Hepatocyte (in vitro differentiated cells): Measurements from ENCODE around the gene ETV5. TPM values are rescaled to one million over a fixed set of nuclear protein-coding genes. Genes with fewer than 3 reads are reported as not detected.

Source experiments
- DNase-seq: peaks from one replicate; pipeline ENCODE4 v3.0.0-alpha.2; 2016; ENCODE audit warnings: low spot score
- H2AFZ ChIP-seq: fragments of 200-600 bp; sonication (generic); 2 replicates; pipeline ENCODE4 v1.6.0; 2016; ENCODE audit warnings: antibody characterized with exemption, mild to moderate bottlenecking
- H3K27ac ChIP-seq: fragments of 200-600 bp; sonication (generic); 2 replicates; pipeline ENCODE4 v1.5.1; 2016; ENCODE audit warnings: mild to moderate bottlenecking
- H3K27me3 ChIP-seq: fragments of 200-600 bp; sonication (generic); 2 replicates; pipeline ENCODE4 v1.6.1; 2016
- H3K36me3 ChIP-seq: fragments of 200-600 bp; sonication (generic); replicated peaks from 2 replicates; pipeline ENCODE4 v1.5.1; 2016; ENCODE audit warnings: low read depth; ENCODE audit not compliant: insufficient read depth
- H3K4me1 ChIP-seq: fragments of 200-600 bp; sonication (generic); 2 replicates; pipeline ENCODE4 v1.5.1; 2016; ENCODE audit warnings: mild to moderate bottlenecking, moderate library complexity; ENCODE audit not compliant: insufficient read depth
- H3K4me2 ChIP-seq: fragments of 200-600 bp; sonication (generic); 2 replicates; pipeline ENCODE4 v1.6.0; 2016
- H3K4me3 ChIP-seq: fragments of 200-600 bp; sonication (generic); 2 replicates; pipeline ENCODE4 v1.5.1; 2016; ENCODE audit warnings: mild to moderate bottlenecking
- H3K79me2 ChIP-seq: fragments of 200-600 bp; sonication (generic); 2 replicates; pipeline ENCODE4 v1.6.0; 2017; ENCODE audit warnings: mild to moderate bottlenecking
- H3K9me2 ChIP-seq: fragments of 200-600 bp; sonication (generic); replicated peaks from 2 replicates; pipeline ENCODE4 v1.6.0; 2017; ENCODE audit warnings: mild to moderate bottlenecking; ENCODE audit not compliant: insufficient read depth
- H3K9me3 ChIP-seq: fragments of 200-600 bp; sonication (generic); 2 replicates; pipeline ENCODE4 v1.5.1; 2016; ENCODE audit warnings: low read depth, mild to moderate bottlenecking
- H4K20me1 ChIP-seq: fragments of 200-600 bp; sonication (generic); 2 replicates; pipeline ENCODE4 v1.6.0; 2016; ENCODE audit warnings: mild to moderate bottlenecking; ENCODE audit not compliant: insufficient read depth, poor library complexity, severe bottlenecking
- EZH2 ChIP-seq: fragments of 200-600 bp; sonication (generic); IDR thresholded peaks from 2 replicates; pipeline ENCODE4 v1.6.1; 2016; ENCODE audit warnings: antibody characterized with exemption, mild to moderate bottlenecking, borderline replicate concordance
- EZH2phosphoT487 ChIP-seq: fragments of 200-600 bp; sonication (generic); IDR thresholded peaks from one replicate; pipeline ENCODE4 v1.6.1; 2018; ENCODE audit warnings: antibody characterized with exemption, mild to moderate bottlenecking, low read depth, moderate library complexity; ENCODE audit not compliant: unreplicated experiment, severe bottlenecking
- WGBS: methylation state at CpG from one replicate; pipeline ENCODE4 v1.1.6; 2016; ENCODE audit warnings: low lambda C conversion rate; ENCODE audit errors: missing lambda C conversion rate; 5-methylcytosine and 5-hydroxymethylcytosine counted together
- polyA plus RNA-seq: library from polyadenylated mRNA; unstranded; fragments of >200 nt; fragmentation: Nextera tagmentation; extraction: Ambion mirVana; gene quantifications from 2 replicates; pipeline ENCODE4 v1.2.1, GENCODE V29; 2016
- total RNA-seq: library from RNA; depleted of rRNA; stranded (reverse); fragments of >200 nt; gene quantifications from 2 replicates; pipeline ENCODE4 v1.2.3, GENCODE V29; 2014
- TF ChIP-seq, protein P1 (sequence below): fragments of 200-600 bp; sonication (generic); IDR thresholded peaks from 2 replicates; pipeline ENCODE4 v1.5.1; 2016; ENCODE audit warnings: antibody characterized with exemption, mild to moderate bottlenecking; ENCODE audit not compliant: poor library complexity

The ETV5 gene
- total and polyA plus RNA-seq, 2 experiments from 2014 or later, result 12.2 to 15.0 TPM

GRCh38 chr3:186095561-186096081 lies 13.3 kb downstream of the ETV5 start:
- H3K36me3 ChIP-seq, result no peaks in the 10 kb centered on the region
- DNase-seq, result no peak
- no peaks in the 10 kb centered on the region for H4K20me1 ChIP-seq
- H3K27me3 ChIP-seq, result no peaks in the 10 kb centered on the region
- peaks cover 26% of the 10 kb centered on the region for H3K4me1 ChIP-seq
- WGBS, result 78% methylated on average over 8 of the region's 8 CpGs
- H3K79me2 ChIP-seq, result no peaks in the 10 kb centered on the region
- H3K9me2 ChIP-seq, result no peaks in the 10 kb centered on the region
- no peak overlapping the region for H3K4me3 ChIP-seq
- no peak overlapping the region for H3K27ac ChIP-seq
- H3K9me3 ChIP-seq, result no peaks in the 10 kb centered on the region
- H3K4me2 ChIP-seq, result no peak overlapping the region
- TF ChIP-seq, protein P1, sequence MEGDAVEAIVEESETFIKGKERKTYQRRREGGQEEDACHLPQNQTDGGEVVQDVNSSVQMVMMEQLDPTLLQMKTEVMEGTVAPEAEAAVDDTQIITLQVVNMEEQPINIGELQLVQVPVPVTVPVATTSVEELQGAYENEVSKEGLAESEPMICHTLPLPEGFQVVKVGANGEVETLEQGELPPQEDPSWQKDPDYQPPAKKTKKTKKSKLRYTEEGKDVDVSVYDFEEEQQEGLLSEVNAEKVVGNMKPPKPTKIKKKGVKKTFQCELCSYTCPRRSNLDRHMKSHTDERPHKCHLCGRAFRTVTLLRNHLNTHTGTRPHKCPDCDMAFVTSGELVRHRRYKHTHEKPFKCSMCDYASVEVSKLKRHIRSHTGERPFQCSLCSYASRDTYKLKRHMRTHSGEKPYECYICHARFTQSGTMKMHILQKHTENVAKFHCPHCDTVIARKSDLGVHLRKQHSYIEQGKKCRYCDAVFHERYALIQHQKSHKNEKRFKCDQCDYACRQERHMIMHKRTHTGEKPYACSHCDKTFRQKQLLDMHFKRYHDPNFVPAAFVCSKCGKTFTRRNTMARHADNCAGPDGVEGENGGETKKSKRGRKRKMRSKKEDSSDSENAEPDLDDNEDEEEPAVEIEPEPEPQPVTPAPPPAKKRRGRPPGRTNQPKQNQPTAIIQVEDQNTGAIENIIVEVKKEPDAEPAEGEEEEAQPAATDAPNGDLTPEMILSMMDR, result no peak
- TF ChIP-seq EZH2 (no peak), EZH2phosphoT487 (no peak)
- H2AFZ ChIP-seq, result no peak overlapping the region

DNA sequence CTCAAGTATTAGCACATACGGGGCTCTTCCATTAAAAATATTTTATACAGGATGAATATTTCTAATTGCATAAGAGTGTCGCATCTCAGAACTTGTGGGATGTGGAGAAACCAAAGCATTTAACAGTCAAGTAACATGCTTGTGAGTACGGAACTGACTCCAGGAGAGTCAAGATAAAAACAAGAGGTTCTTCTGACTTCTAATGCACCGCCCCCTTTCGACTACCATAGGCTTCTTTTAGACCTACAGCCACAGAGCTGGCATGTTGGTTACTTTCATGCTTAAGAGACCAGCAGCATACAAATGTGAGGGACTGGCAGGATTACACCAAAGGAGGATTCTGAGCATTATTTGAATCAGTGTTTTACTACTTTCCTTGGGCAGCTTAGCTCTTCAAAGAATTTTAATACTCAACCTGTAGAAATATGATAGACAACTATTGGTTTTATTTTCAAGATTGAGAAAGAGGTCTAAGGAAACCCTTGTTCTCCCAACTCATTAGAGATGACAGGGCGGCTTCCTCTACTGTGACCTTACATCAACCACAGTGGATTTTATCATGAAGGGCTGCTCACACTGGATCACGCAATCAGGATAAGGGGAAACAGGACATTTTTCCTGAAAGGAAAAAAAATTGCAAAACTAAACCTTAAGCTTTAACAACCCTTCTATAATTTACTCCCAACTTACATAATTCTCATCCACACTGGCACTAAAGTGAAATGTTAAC lies 14.0 kb downstream of the ETV5 start:
- Histone ChIP-seq H2AFZ (no peak overlapping the region), H3K36me3 (no peaks in the 10 kb centered on the region), H3K4me2 (no peak overlapping the region), H3K4me1 (peaks cover 26% of the 10 kb centered on the region), H3K4me3 (no peak overlapping the region), H3K27ac (no peak overlapping the region), H4K20me1 (no peaks in the 10 kb centered on the region), H3K27me3 (no peaks in the 10 kb centered on the region), H3K9me3 (no peaks in the 10 kb centered on the region), H3K9me2 (no peaks in the 10 kb centered on the region), H3K79me2 (no peaks in the 10 kb centered on the region)
- TF ChIP-seq, protein P1, result no peak
- no peak for TF ChIP-seq EZH2phosphoT487
- no peak for TF ChIP-seq EZH2
- no peak for DNase-seq
- 93% methylated on average over 7 of the region's 7 CpGs for WGBS

- Histone ChIP-seq H2AFZ (no peak overlapping the region), H3K9me2 (no peaks in the 10 kb centered on the region), H3K9me3 (no peaks in the 10 kb centered on the region), H3K4me3 (no peak overlapping the region), H3K27ac (no peak overlapping the region), H4K20me1 (no peaks in the 10 kb centered on the region), H3K27me3 (no peaks in the 10 kb centered on the region), H3K4me1 (peaks cover 26% of the 10 kb centered on the region), H3K36me3 (no peaks in the 10 kb centered on the region), H3K79me2 (no peaks in the 10 kb centered on the region), H3K4me2 (no peak overlapping the region)
- WGBS, result 93% methylated on average over 5 of the region's 5 CpGs
- TF ChIP-seq EZH2 (no peak), EZH2phosphoT487 (no peak)
- TF ChIP-seq, protein P1, result no peak
- no peak for DNase-seq
These were observed 14.6 kb downstream of the ETV5 start for GRCh38 chr3:186094271-186094670.
